H1 (cell line): ENCODE data around the gene OLA1. TPM values are rescaled to one million over a fixed set of nuclear protein-coding genes. Genes with fewer than 3 reads are reported as not detected.

Experiments
- CTCF ChIA-PET: fragments of 300-600 bp; sonication (Branson Sonifier 250); formaldehyde crosslinking; loops from one replicate; lab custom pipeline; 2021; ENCODE audit not compliant: partially characterized antibody; lab: Charles Lee
- POLR2A ChIA-PET: fragments of 300-600 bp; sonication (Branson Sonifier 250); formaldehyde crosslinking; loops from one replicate; lab custom pipeline; 2021; ENCODE audit warnings: inconsistent platforms; ENCODE audit not compliant: partially characterized antibody; lab: Charles Lee
- DNase-seq, 2 experiments: peaks; one replicate each; pipeline versions ENCODE4 v3.0.0 to v3.0.0-alpha.2; 2010 to 2022; ENCODE audit warnings: low spot score in 2 of 2, low read depth in 1 of 2, mixed read lengths in 1 of 2
- FAIRE-seq: peaks from 2 replicates; lab custom pipeline; 2011; peaks lifted over from hg19 to GRCh38; lab: Jason Lieb, UNC
- H2AFZ ChIP-seq: 2 replicates; pipeline ENCODE4 v1.8.1; 2012; ENCODE audit warnings: low read length, inconsistent platforms
- H2AK5ac ChIP-seq: 2 replicates; pipeline ENCODE4 v1.6.1; 2013; ENCODE audit warnings: low read depth, low read length
- H2BK120ac ChIP-seq: replicated peaks from 2 replicates; pipeline ENCODE3; 2013; ENCODE audit warnings: low read depth, low read length, inconsistent platforms
- H2BK12ac ChIP-seq: 2 replicates; pipeline ENCODE4 v1.6.1; 2013; ENCODE audit warnings: low read depth, low read length
- H2BK15ac ChIP-seq: 2 replicates; pipeline ENCODE4 v1.6.1; 2013; ENCODE audit warnings: low read length
- H2BK20ac ChIP-seq: 2 replicates; pipeline ENCODE4 v1.6.1; 2013; ENCODE audit warnings: low read length
- H2BK5ac ChIP-seq: 2 replicates; pipeline ENCODE4 v1.6.1; 2013; ENCODE audit warnings: low read depth, low read length
- H3K14ac ChIP-seq: 2 replicates; pipeline ENCODE4 v1.6.1; 2013; ENCODE audit warnings: inconsistent platforms; ENCODE audit not compliant: insufficient read length
- H3K18ac ChIP-seq: 2 replicates; pipeline ENCODE4 v1.6.1; 2013; ENCODE audit warnings: low read length; ENCODE audit errors: extremely low read depth
- H3K23ac ChIP-seq: 2 replicates; pipeline ENCODE4 v1.6.1; 2013; ENCODE audit warnings: inconsistent platforms; ENCODE audit not compliant: insufficient read length
- H3K23me2 ChIP-seq: 2 replicates; pipeline ENCODE4 v1.6.1; 2013; ENCODE audit warnings: low read depth, low read length
- H3K27ac ChIP-seq: 2 replicates; pipeline ENCODE4 v1.6.1; 2011; ENCODE audit warnings: low read depth, low read length, inconsistent platforms
- H3K27me3 ChIP-seq, 4 experiments: replicated peaks in 1 of 4; 1 replicate in 1 of 4; 2 replicates in 3 of 4; pipeline versions ENCODE4 v1.6.1 to v1.8.1; 2011 to 2013; ENCODE audit warnings: low read length in 3 of 4, mild to moderate bottlenecking in 3 of 4, inconsistent platforms in 2 of 4, mixed read lengths in 2 of 4, moderate library complexity in 1 of 4; ENCODE audit not compliant: control insufficient read depth in 3 of 4, insufficient read depth in 3 of 4; ENCODE audit errors: extremely low read depth in 1 of 4
- H3K36me3 ChIP-seq, 4 experiments: 2 replicates each; pipeline versions ENCODE4 v1.6.1 to v1.8.1; 2011 to 2013; ENCODE audit warnings: mild to moderate bottlenecking in 4 of 4, low read length in 3 of 4, moderate library complexity in 2 of 4, control low read depth in 1 of 4, inconsistent platforms in 1 of 4; ENCODE audit not compliant: insufficient read depth in 4 of 4, control insufficient read depth in 2 of 4
- H3K4ac ChIP-seq: replicated peaks from 2 replicates; pipeline ENCODE3; 2013; ENCODE audit warnings: low read length, low read depth, mixed read lengths, inconsistent platforms; ENCODE audit not compliant: insufficient read length
- H3K4me1 ChIP-seq, 4 experiments: replicated peaks in 1 of 4; 1 replicate in 1 of 4; 2 replicates in 3 of 4; pipeline versions ENCODE4 v1.6.1 to v1.8.1; 2011 to 2013; ENCODE audit warnings: low read length in 3 of 4, inconsistent platforms in 2 of 4, mixed read lengths in 1 of 4; ENCODE audit not compliant: insufficient read depth in 4 of 4, control insufficient read depth in 3 of 4
- H3K4me2 ChIP-seq, 2 experiments: 2 replicates each; pipeline versions ENCODE4 v1.6.1 to v1.8.1; 2011 to 2013; ENCODE audit warnings: low read depth in 2 of 2, low read length in 2 of 2, control low read depth in 1 of 2, inconsistent platforms in 1 of 2, mild to moderate bottlenecking in 1 of 2; ENCODE audit not compliant: insufficient read depth in 1 of 2
- H3K4me3 ChIP-seq, 4 experiments: fragments of 200-600, 300-600 bp in 1 of 4; sonication (generic), shearing (Covaris generic), sonication (Bioruptor Twin) in 1 of 4; 2 replicates each; pipeline versions ENCODE4 v1.5.1 to v1.8.1; 2011 to 2016; ENCODE audit warnings: low read length in 4 of 4, low read depth in 3 of 4, control low read depth in 2 of 4, inconsistent platforms in 2 of 4, mild to moderate bottlenecking in 2 of 4, mixed read lengths in 1 of 4, moderate library complexity in 1 of 4; ENCODE audit not compliant: insufficient read depth in 2 of 4; ENCODE audit errors: extremely low read depth in 1 of 4
- H3K56ac ChIP-seq: replicated peaks from 2 replicates; pipeline ENCODE3; 2013; ENCODE audit warnings: low read depth, mild to moderate bottlenecking, mixed read lengths, low read length, inconsistent platforms; ENCODE audit not compliant: insufficient read length
- H3K79me1 ChIP-seq: 2 replicates; pipeline ENCODE4 v1.6.1; 2013; ENCODE audit warnings: low read depth, low read length, control low read depth
- H3K79me2 ChIP-seq, 2 experiments: 2 replicates each; pipeline versions ENCODE4 v1.6.1 to v1.8.1; 2012 to 2013; ENCODE audit warnings: low read length in 2 of 2, mild to moderate bottlenecking in 2 of 2, inconsistent platforms in 1 of 2; ENCODE audit not compliant: insufficient read depth in 2 of 2, control insufficient read depth in 1 of 2
- H3K9ac ChIP-seq, 4 experiments: replicated peaks in 1 of 4; 1 replicate in 1 of 4; 2 replicates in 3 of 4; pipeline versions ENCODE4 v1.6.1 to v1.8.1; 2011 to 2013; ENCODE audit warnings: low read depth in 3 of 4, low read length in 3 of 4, control low read depth in 2 of 4, mild to moderate bottlenecking in 2 of 4, moderate library complexity in 2 of 4, inconsistent platforms in 1 of 4; ENCODE audit errors: extremely low read depth in 1 of 4
- H3K9me3 ChIP-seq, 2 experiments: 2 replicates each; pipeline versions ENCODE4 v1.6.1 to v1.8.1; 2012 to 2013; ENCODE audit warnings: mild to moderate bottlenecking in 2 of 2, moderate library complexity in 2 of 2, control low read depth in 1 of 2, inconsistent platforms in 1 of 2, low read depth in 1 of 2, low read length in 1 of 2, mixed read lengths in 1 of 2; ENCODE audit not compliant: insufficient read depth in 2 of 2
- H4K20me1 ChIP-seq, 2 experiments: replicated peaks in 1 of 2; 2 replicates each; pipeline versions ENCODE3 to v1.8.1; 2011 to 2013; ENCODE audit warnings: inconsistent platforms in 2 of 2, low read length in 2 of 2, mild to moderate bottlenecking in 1 of 2; ENCODE audit not compliant: insufficient read depth in 2 of 2, control insufficient read depth in 1 of 2
- H4K5ac ChIP-seq: 2 replicates; pipeline ENCODE4 v1.6.1; 2013; ENCODE audit warnings: low read length, low read depth, mixed read lengths, inconsistent platforms; ENCODE audit not compliant: insufficient read length
- H4K8ac ChIP-seq: 2 replicates; pipeline ENCODE4 v1.8.0; 2013; ENCODE audit warnings: mild to moderate bottlenecking, moderate library complexity, low read length, inconsistent platforms; ENCODE audit not compliant: insufficient read depth; ENCODE audit errors: extremely low read depth
- H4K91ac ChIP-seq: replicated peaks from 2 replicates; pipeline ENCODE3; 2013; ENCODE audit warnings: low read length, mixed read lengths, inconsistent platforms; ENCODE audit not compliant: insufficient read length
- BRCA1 ChIP-seq: IDR thresholded peaks from 2 replicates; pipeline ENCODE4 v1.6.1; 2012; ENCODE audit warnings: low read depth, low read length, improper control_type of control experiment
- E2F6 ChIP-seq: IDR thresholded peaks from 2 replicates; pipeline ENCODE4 v1.6.1; 2012; ENCODE audit warnings: inconsistent platforms
- HDAC2 ChIP-seq, 2 experiments: fragments of 300-600 bp in 1 of 2; sonication (generic) in 1 of 2; IDR thresholded peaks; 2 replicates each; pipeline ENCODE4 v1.6.1; 2011 to 2012; ENCODE audit warnings: low read depth in 2 of 2, low read length in 2 of 2, mild to moderate bottlenecking in 2 of 2, moderate library complexity in 2 of 2, borderline replicate concordance in 1 of 2, inconsistent platforms in 1 of 2
- KDM5A ChIP-seq: fragments of 200-600 bp; IDR thresholded peaks from 2 replicates; pipeline ENCODE4 v1.7.1; 2012; ENCODE audit warnings: mild to moderate bottlenecking, low read length, inconsistent platforms, mixed read lengths
- NRF1 ChIP-seq: IDR thresholded peaks from 2 replicates; pipeline ENCODE4 v1.6.1; 2011; ENCODE audit warnings: mild to moderate bottlenecking, low read depth, low read length, improper control_type of control experiment
- SAP30 ChIP-seq: fragments of 300-600 bp; sonication (generic); IDR thresholded peaks from 2 replicates; pipeline ENCODE4 v1.7.1; 2012; ENCODE audit warnings: low read length, moderate library complexity, mild to moderate bottlenecking, inconsistent platforms; ENCODE audit not compliant: insufficient read depth, insufficient replicate concordance
- SRF ChIP-seq: IDR thresholded peaks from 2 replicates; pipeline ENCODE4 v1.6.1; 2011; ENCODE audit warnings: mild to moderate bottlenecking, low read depth, low read length, moderate library complexity
- TAF1 ChIP-seq: IDR thresholded peaks from 2 replicates; pipeline ENCODE4 v1.6.1; 2011; ENCODE audit warnings: mild to moderate bottlenecking, low read depth, low read length
- WGBS, 2 experiments: shearing (Covaris generic) in 1 of 2; methylation state at CpG; one replicate each; pipeline versions ENCODE4 v1.1.6 to v1.1.7; 2013 to 2015; ENCODE audit warnings: low lambda C conversion rate in 2 of 2, mixed read lengths in 2 of 2, inconsistent platforms in 1 of 2, low coverage in 1 of 2, missing lambda C conversion rate in 1 of 2; ENCODE audit not compliant: insufficient replicate concordance in 2 of 2, insufficient coverage in 1 of 2, insufficient read length in 1 of 2; ENCODE audit errors: extremely low coverage in 1 of 2, missing lambda C conversion rate in 1 of 2; 5-methylcytosine and 5-hydroxymethylcytosine counted together
- polyA plus RNA-seq, 7 experiments: library from polyadenylated mRNA; depleted of rRNA in 3 of 7; stranded (reverse) in 5 of 7; unstranded in 2 of 7; fragments of >200 nt in 5 of 7; fragments of 200-250 nt in 2 of 7; gene quantifications; 1 replicate in 5 of 7; 2 replicates in 1 of 7; 4 replicates in 1 of 7; pipeline versions ENCODE4 v1.2.1 to v1.2.3, GENCODE V29; 2011 to 2013; ENCODE audit warnings: missing spikeins in 2 of 7, mixed read lengths in 2 of 7
- total RNA-seq: library from RNA; stranded (reverse); fragmentation: NEBNext Ultra II Directional; extraction: Animal tissue kit (Norgen Biotek cat#: 25700); gene quantifications from 2 replicates; pipeline ENCODE4 v1.2.1, GENCODE V29; 2021

OLA1 gene
- total and polyA plus RNA-seq, 2 of the 8 experiments (the other 6 are each of a cell fraction or from before 2014, with no cell fraction given) = 39.3 to 158 TPM

DNA sequence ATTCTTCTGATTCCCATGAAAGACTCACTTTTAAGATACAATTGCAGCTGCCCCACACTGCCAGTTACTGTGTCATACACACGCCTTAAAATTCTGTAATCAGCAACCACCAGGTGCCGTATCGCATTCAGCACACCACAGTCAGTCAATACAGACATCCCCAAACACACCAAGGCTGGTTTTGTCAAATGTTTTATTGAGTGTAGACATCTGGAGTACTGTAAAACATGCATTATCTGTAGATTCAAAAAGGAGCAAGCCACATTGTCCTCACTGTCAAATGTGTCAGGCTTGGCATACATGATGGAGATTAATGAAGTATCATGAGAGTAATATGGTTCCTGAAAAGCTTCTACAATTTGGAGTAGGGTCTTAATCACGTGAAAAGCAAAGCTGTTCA is 173.5 kb downstream of the OLA1 start:
- Histone ChIP-seq H2AK5ac (no peak overlapping the region), H3K36me3 (peaks cover 0 to 4% (median 0%) of the 10 kb centered on the region in 4 experiments; a peak in 2 of 8 replicates), H3K27me3 (no peaks in the 10 kb centered on the region), H3K27ac (no peak overlapping the region), H3K4me2 (no peak overlapping the region), H4K20me1 (no peaks in the 10 kb centered on the region), H3K56ac (no peak overlapping the region), H3K23me2 (no peaks in the 10 kb centered on the region), H3K9ac (no peak overlapping the region), H3K9me3 (no peaks in the 10 kb centered on the region), H3K14ac (no peak overlapping the region), H3K79me2 (no peaks in the 10 kb centered on the region), H2BK120ac (no peak overlapping the region), H2BK20ac (no peak overlapping the region), H2BK5ac (no peak overlapping the region), H3K23ac (no peak overlapping the region), H4K5ac (no peak overlapping the region), H3K4me1 (peaks cover 0 to 5% (median 2%) of the 10 kb centered on the region in 4 experiments; a peak in 3 of 7 replicates), H2BK15ac (no peak overlapping the region), H3K18ac (no peak overlapping the region), H3K4me3 (no peak overlapping the region), H2BK12ac (no peak overlapping the region), H3K4ac (no peak overlapping the region), H2AFZ (no peak overlapping the region), H4K91ac (no peak overlapping the region), H4K8ac (no peak overlapping the region), H3K79me1 (no peaks in the 10 kb centered on the region)
- FAIRE-seq (no peak), DNase-seq (no peak)
- TF ChIP-seq TAF1 = no peak
- no peak for TF ChIP-seq E2F6
- no peak for TF ChIP-seq HDAC2 (IDR thresholded peaks at IDR 0.05; ENCODE audit: borderline replicate concordance in 1 of 2, low read depth in 2 of 2, low read length in 2 of 2)
- no peak for TF ChIP-seq BRCA1
- TF ChIP-seq KDM5A = no peak
- TF ChIP-seq SRF = no peak
- TF ChIP-seq NRF1 = no peak
- no peak for TF ChIP-seq SAP30
- ChIA-PET POLR2A (no interaction called here), CTCF (no interaction called here)
- WGBS, 2 experiments = 95% methylated on average over 4 of the region's 4 CpGs; no CpG with 5 or more reads in 1 of the 2 experiments
